Stimulated activated effector memory CD8-positive, alpha-beta T cell treated with anti-CD3 and anti-CD28 coated beads, Interleukin-12 subunit alpha, Interleukin-12 subunit beta, amount 100 ng/mL, for 72 hours (primary cell): ENCODE data around the gene RAB24.
A peak's percentile ranks its signal among the peaks of the same experiment; 100 is the strongest.

ENCODE experiments used
- ATAC-seq: fragments of 150-1000 bp; cut with Tn5 transposase; 2 replicates; pipeline ENCODE4 v1.10.0; 2021
- DNase-seq, 2 donors: peaks; one replicate each; pipeline ENCODE4 v3.0.0; 2021 to 2022; ENCODE audit warnings: low spot score in 2 of 2
- H3K27ac Mint-ChIP-seq: one replicate; pipeline ENCODE4 v1.8.0; 2022; ENCODE audit warnings: mild to moderate bottlenecking, mixed read lengths
- H3K36me3 Mint-ChIP-seq: one replicate; pipeline ENCODE4 v1.8.0; 2022; ENCODE audit warnings: mild to moderate bottlenecking, mixed read lengths
- H3K4me1 Mint-ChIP-seq: one replicate; pipeline ENCODE4 v1.8.0; 2022; ENCODE audit warnings: mixed read lengths
- H3K4me3 Mint-ChIP-seq: one replicate; pipeline ENCODE4 v1.8.0; 2022; ENCODE audit warnings: mild to moderate bottlenecking, mixed read lengths
- H3K9me3 Mint-ChIP-seq: one replicate; pipeline ENCODE4 v1.8.0; 2022; ENCODE audit warnings: mixed read lengths

RAB24 gene

DNA sequence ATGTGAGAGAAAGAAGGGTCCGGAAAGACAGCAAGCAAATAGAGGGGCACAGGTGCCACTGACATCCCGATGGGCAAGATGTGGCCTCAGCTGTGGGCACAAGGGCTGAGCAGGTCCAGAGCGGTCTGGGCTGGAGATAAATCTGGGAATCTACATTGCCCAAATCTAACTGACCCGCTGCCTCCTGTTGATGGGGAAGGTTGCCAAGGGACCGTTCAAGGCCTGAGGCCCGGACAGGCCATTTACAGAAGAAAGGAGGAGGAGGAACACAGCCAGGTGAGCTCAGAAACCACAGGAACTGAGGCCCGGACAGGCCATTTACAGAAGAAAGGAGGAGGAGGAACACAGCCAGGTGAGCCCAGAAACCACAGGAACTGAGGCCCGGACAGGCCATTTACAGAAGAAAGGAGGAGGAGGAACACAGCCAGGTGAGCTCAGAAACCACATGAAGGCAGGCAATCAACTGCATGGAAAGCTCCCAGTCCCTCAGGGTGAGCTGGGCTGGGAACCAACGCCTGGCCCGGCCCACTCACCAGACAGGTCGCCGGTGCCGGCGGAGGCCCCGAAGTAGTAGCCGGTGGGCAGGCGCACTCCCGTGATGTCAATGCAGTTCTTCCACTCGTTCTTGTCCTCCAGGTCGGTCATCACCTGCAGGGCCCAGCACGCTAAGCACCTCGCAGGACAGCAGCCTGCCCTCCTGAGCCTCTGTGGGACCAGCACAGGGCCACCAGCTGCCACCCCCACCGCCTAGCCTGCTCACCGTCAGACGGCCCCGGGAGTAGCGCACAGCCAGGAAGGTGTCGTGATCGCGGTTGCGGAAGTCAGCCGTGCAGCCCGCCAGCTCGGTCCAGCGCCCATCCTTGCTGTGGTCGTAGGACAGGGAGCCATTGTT is 33.3 kb upstream of the RAB24 start:
- ATAC-seq (no peak), DNase-seq (no peak)
- Mint-ChIP-seq H3K9me3 (no peaks in the 10 kb centered on the region), H3K4me1 (peaks cover 46% of the 10 kb centered on the region), H3K4me3 (no peak overlapping the region), H3K36me3 (peaks cover 90% of the 10 kb centered on the region), H3K27ac (peak overlapping the region; percentile 85)

DNA sequence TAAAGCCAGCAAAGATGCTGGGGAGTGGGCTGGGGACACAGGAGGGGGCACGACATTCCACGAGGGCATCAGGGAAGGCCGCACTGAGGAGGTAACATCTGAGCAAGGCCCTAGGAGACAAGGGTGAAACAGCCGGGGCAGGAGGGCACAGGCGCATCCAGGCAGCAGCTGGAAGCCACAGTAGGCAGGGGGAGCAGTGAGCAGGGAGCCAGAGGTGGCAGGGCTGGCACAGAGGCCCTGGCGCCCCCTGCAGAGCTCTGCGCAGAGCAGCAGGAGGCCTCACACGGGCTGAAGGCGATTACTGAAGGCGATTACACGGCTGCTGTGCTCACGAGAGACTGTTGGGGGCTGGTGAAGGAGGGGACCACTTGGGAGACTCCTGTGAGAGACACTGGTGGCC is 32.6 kb upstream of the RAB24 start:
- DNase-seq (no peak), ATAC-seq (peak; percentile 65)
- no peak overlapping the region for H3K4me3 Mint-ChIP-seq
- peaks cover 90% of the 10 kb centered on the region for H3K36me3 Mint-ChIP-seq
- H3K27ac Mint-ChIP-seq, result peak overlapping the region; percentile 85
- H3K4me1 Mint-ChIP-seq, result peaks cover 49% of the 10 kb centered on the region
- H3K9me3 Mint-ChIP-seq, result no peaks in the 10 kb centered on the region

DNA sequence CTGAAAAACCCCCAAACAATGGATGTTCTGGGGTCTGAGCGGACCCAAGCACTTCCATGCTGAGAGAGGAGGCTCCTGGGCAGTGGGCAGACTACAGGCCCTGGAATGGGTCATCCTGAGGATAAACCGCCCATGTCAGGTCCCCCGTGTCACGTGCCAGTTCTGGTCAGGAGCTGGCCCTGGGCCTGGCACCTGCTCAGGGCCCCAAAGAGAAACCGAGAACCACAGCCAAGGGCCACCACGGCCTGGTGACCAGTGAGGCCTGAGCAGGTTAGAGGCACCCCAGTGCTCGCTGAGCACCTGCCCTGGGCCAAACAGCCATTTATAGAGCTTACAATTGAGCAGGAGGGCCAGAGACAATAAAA is 32.2 kb upstream of the RAB24 start:
- no peaks in the 10 kb centered on the region for H3K9me3 Mint-ChIP-seq
- H3K27ac Mint-ChIP-seq, result peak overlapping the region; percentile 85
- ATAC-seq (no peak), DNase-seq (no peak)
- H3K4me3 Mint-ChIP-seq, result no peak overlapping the region
- peaks cover 53% of the 10 kb centered on the region for H3K4me1 Mint-ChIP-seq
- peaks cover 90% of the 10 kb centered on the region for H3K36me3 Mint-ChIP-seq

DNA sequence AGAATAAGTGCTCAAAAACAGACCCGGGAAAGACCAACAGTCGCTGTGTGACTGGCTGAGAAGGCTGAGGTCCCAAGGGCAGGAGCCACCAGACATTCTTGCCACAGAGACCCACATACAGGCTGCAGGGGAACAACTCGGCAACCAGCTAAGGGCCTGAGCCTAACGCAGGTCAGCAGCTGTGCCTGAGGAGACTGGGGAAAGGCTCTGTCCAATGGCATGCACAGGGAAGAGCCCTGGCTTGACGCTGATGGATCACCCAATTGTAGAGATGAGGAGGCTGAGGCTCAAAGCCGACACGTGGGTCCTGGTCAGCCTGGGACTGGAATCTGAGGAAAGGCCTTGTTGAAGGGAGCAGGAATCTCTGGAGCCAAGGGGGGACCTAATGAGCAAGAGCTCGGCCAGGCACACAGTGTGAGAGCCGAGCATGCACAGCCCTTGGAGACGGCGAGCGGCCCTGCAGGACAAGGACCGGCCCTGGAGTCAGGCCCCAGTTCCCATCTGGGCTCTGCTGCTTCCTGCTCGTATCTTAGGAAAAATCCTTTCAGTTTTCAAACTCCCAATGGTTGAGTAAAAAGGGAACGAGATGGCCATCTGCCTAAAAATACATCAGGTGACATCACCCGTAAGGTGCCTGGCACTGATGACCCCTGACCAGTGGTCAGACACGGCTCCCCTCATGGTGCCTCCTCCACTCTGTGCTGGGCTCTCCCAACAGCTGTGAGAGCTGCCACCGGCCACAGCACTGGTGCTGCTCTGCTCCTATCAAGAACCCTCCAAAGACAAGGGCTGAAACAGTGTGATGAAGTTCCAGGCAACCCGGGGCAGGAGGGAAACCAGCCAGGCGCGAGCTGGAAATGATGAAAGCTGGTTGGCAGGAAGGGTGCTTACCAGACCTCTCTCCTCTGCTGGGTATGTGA is 31.5 kb upstream of the RAB24 start:
- Mint-ChIP-seq H3K4me1 (peaks cover 57% of the 10 kb centered on the region), H3K4me3 (no peak overlapping the region), H3K36me3 (peaks cover 90% of the 10 kb centered on the region), H3K27ac (peak overlapping the region; percentile 85), H3K9me3 (no peaks in the 10 kb centered on the region)
- DNase-seq (no peak), ATAC-seq (no peak)

DNA sequence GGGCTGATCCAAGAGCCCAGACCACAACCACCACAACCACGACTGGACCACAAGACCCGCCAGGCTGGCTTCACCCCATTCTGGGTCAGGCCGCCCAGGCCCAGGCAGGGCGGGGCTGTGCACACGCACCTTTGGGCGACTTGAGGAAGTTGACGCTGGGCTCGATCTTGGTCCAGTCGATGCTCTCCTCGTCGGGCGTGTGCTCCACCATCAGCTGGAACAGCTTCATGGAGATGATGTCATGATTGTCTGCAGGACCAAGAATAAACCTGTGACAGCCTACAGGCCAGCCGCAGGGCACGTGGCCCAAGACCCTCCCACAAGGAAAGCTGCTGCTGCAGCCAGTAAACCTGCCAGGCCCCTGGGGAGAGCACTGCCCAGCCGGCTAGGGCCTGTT is 30.6 kb upstream of the RAB24 start:
- no peaks in the 10 kb centered on the region for H3K9me3 Mint-ChIP-seq
- no peak for DNase-seq
- no peak overlapping the region for H3K4me3 Mint-ChIP-seq
- H3K4me1 Mint-ChIP-seq, result peaks cover 50% of the 10 kb centered on the region
- H3K36me3 Mint-ChIP-seq, result peaks cover 83% of the 10 kb centered on the region
- ATAC-seq, result no peak
- H3K27ac Mint-ChIP-seq, result peak overlapping the region; percentile 82

DNA sequence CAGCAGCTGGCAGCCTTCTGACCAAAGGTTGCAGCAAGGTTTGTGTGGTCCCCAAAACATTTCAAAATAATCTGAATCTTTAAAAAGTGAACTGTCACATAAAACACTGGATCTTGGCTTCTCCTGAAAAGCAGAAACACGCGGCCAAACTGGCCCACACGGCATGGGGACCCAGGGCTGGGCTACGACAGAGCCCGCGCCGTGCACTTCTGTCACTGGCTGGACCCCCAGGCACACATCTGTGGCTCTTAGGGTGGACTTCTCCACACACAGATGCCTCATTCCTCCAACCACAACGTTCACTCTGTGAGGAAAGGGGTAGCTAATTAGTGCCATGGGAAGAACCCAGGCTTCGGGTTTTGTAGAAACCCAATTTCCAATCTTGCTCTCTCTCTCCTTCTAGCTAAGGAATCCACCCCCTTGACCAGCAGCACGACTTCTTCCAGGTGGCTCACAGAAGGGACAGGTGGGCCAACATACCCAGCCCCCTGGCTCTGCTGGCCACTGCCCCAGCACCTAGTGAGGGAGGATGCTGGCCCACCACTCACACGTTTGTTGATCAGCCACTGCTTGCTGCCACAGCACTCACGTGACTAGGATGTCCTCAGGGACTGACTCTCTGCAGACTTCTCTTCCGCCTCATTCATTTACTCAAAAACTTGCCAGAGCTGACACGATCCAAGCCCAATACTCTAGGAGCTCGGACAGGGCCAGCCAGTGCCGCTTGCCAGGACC is 30.1 kb upstream of the RAB24 start:
- Mint-ChIP-seq H3K27ac (peak overlapping the region; percentile 82), H3K4me1 (peaks cover 47% of the 10 kb centered on the region), H3K36me3 (peaks cover 83% of the 10 kb centered on the region)

DNA sequence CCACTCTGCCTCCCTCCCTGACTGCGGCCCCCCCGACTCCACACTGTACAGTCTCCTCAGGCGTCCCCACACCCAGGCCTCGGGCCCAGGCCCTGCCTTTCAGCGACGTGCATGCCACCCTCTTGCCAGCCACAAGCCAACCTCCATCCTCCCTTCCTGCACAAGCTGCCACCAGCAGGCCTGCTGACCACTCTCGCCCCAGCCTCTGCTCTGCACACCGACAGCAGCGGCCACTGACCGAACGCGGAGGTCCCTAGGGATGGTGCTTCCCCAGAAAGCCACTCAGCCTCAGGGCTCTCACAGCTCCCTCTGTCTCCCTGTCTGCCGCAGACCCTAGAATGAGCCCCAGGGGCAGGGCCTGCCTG is 29.4 kb upstream of the RAB24 start:
- no peak overlapping the region for H3K4me3 Mint-ChIP-seq
- H3K27ac Mint-ChIP-seq, result peak overlapping the region; percentile 82

More for the DNA sequence above, 30.1 kb upstream of the RAB24 start:
- ATAC-seq (no peak), DNase-seq (no peak)
- Mint-ChIP-seq H3K9me3 (no peaks in the 10 kb centered on the region), H3K4me3 (no peak overlapping the region)

DNA sequence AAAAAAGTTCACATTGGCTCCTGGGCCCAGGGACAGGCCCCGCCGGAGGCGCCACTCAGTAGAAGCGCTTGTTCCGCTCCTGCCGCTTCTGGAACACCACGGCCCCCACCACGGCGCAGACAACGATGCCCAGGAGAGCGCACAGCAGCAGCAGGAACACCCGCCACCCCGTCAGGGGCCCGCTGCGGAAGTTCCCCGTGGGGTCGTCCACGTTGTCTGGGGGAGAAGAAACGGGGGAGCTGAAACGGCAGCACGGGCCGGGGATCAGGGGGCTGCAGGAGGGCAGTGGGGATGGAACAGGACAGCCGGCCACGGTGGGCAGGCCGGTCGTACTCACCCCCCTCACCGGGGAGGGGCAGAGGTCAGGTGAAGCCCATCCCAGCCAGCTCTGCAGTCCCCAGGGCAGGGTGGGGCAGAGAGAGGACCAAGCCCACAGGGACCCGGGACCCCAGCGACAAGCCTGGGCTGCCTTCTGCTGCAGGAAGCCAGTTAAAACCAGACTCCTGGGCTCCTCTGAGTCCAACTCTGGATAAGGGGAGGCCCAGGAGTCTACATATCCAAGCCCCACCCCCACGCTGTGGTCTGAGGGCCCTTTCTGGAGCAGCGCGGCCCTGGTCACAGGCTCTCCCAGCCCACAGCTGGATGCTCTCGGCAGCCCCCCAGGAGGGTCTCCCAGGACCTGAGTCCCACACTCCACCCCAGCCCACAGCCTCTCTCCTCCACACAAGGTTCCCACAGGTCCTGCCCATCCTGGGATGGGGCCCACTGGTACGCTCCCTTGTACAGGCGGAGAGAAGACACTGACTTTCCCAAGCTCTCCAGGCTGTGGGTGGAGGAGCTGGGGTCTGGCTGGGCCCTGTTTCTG is 28.7 kb upstream of the RAB24 start:
- Mint-ChIP-seq H3K36me3 (peaks cover 87% of the 10 kb centered on the region), H3K27ac (peak overlapping the region; percentile 82), H3K9me3 (no peaks in the 10 kb centered on the region), H3K4me3 (no peak overlapping the region), H3K4me1 (peaks cover 59% of the 10 kb centered on the region)
- no peak for ATAC-seq
- DNase-seq, result no peak

More for the DNA sequence above, 29.4 kb upstream of the RAB24 start:
- Mint-ChIP-seq H3K4me1 (peaks cover 53% of the 10 kb centered on the region), H3K36me3 (peaks cover 87% of the 10 kb centered on the region), H3K9me3 (no peaks in the 10 kb centered on the region)
- DNase-seq (no peak), ATAC-seq (no peak)

DNA sequence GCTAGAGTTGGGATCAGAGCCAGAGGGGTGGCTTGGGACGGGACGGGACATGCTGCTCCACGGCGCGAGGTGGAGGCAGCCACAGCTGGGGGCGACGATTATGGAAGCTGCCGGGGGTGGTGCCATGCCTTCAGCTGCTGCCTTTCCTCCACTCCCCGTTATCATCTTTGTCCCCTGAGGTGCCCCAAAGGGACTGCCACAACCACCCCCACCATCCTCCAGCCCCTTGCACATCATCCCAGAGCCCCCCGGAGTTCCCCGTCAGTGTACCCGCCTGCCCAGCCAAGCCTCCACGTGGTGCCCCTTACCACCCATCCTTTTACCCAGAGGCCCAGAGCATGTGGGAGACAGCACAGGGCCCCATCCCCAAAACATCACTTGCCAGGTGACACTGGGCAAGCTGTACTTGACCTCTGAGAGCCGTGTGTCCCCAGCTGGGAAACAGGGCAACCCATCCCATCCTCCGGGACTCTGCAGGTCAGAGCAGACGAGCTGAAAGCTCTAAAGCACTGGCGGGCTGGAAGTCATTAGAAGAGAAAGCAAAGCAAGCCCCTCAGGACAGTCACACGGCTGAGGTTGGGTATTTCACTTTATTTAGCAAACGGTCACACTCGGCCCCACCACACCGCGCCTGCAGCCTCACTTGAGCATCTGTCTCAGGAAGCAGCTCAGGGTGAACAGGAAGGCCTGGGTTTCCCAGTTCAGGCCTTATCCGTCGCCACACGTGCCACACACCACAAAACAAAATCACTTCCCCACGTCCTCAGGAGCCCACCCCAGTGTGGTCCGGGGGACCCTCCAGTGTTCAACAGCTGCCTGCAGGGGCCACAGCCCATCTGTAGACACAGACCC is 27.7 kb upstream of the RAB24 start:
- DNase-seq (no peak), ATAC-seq (no peak)
- H3K4me3 Mint-ChIP-seq, result no peak overlapping the region
- H3K36me3 Mint-ChIP-seq, result peaks cover 89% of the 10 kb centered on the region
- peak overlapping the region; percentile 74 for H3K27ac Mint-ChIP-seq
- no peaks in the 10 kb centered on the region for H3K9me3 Mint-ChIP-seq
- peaks cover 56% of the 10 kb centered on the region for H3K4me1 Mint-ChIP-seq

DNA sequence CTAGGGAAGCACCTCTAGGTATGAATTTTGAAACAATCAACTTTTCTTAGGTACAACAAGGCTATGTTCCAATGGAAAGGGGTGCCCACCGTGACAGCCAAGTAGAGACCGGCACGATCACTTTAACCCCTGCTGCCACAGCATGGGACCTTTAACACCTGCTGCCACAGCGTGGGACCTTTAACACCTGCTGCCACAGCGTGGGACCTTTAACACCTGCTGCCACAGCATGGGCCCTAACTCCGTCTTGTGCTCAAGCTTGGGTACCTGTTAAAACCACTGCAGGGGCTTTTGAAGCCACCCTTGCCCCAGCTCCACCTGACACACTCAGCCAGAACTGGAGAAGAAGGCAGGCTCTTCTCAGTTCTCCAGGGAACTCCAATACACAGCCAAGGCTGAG is 26.4 kb upstream of the RAB24 start:
- H3K27ac Mint-ChIP-seq, result no peak overlapping the region
- H3K4me3 Mint-ChIP-seq, result no peak overlapping the region
- H3K9me3 Mint-ChIP-seq, result no peaks in the 10 kb centered on the region
- H3K4me1 Mint-ChIP-seq, result peaks cover 49% of the 10 kb centered on the region
- ATAC-seq (no peak), DNase-seq (no peak)
- peaks cover 77% of the 10 kb centered on the region for H3K36me3 Mint-ChIP-seq

DNA sequence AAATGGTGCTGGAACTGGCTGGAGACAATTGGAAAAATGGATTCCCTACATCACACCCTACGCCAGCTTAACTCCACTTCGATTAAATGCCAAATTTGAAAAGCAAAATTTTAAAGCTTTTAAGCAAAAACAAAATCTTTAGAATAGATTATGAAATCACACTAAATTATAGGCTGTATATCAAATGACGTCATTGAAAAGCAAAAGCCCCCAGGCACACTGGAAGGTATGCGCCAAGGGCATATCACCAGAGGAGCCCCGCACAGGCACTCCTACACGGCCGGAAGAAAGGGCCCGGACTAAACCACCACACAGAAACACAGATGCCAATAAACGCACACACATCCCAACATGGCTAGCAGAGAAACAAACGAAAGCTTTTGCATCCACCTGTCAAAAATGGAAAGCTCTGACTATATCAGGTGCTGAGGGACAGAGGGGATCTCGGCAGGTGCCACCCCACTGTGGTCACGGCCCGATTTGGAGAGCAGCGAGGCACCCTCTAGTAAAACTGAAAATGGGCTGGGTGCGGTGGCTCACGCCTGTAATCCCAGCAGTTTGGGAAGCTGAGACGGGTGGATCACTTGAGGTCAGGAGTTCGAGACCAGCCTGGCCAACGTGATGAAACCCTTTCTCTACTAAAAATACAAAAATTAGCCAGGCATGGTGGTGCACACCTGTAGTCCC is 25.2 kb upstream of the RAB24 start:
- Mint-ChIP-seq H3K9me3 (no peaks in the 10 kb centered on the region), H3K4me3 (peak overlapping the region; percentile 47), H3K4me1 (peaks cover 43% of the 10 kb centered on the region), H3K36me3 (peaks cover 68% of the 10 kb centered on the region), H3K27ac (no peak overlapping the region)
- DNase-seq, result no peak
- no peak for ATAC-seq

DNA sequence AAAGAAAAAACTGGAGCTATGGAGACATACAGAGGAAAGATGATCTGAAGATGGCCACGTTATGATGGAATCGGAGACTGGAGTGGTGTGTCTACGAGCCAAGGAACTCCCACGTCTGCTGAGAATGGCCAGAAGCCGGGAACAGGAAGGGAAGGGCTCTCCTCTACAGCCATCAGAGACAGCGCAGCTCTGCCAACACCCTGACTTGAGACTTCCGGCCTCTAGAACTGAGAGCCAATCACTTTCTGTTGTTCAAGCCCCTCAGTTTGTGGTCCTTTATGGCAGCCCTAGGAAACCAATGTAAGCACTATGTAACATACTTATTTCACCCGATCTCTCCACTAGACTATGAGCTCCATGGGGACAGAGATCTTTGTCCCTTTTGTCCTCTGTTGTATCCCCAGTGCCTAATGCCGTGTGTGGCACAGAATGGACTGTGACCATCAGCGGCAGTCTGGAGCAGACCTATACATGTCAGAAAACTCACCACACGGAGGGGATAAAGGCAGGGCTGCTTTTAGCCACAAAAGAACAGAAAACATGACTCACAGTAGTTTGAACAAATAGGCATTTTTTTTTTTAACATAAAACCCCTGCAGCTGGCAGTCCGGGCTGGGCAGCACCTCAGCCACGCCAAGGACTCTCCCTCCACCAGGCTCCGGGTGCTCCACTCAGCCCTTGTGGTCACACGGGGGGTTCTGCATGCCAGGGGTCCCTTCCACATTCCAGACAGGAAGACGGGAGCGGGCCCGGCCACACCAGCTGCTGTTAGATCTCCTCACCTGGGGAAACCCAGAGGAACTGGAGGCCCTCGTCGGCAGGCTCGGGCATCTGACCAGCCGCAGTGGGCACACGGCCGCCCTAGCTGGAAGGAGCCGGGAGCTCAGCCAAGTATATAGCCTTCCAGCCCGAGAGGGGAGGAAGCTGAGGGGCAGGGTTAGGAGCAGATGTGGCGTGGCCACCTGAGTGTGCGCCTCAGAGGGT is 24.3 kb upstream of the RAB24 start:
- Mint-ChIP-seq H3K36me3 (peaks cover 68% of the 10 kb centered on the region), H3K4me1 (peaks cover 38% of the 10 kb centered on the region)

More for the DNA sequence above, 24.3 kb upstream of the RAB24 start:
- ATAC-seq (peak; percentile 90), DNase-seq (no peak)
- Mint-ChIP-seq H3K27ac (peak overlapping the region; percentile 80), H3K9me3 (no peaks in the 10 kb centered on the region), H3K4me3 (peak overlapping the region; percentile 47)
